H9 (cell line): ENCODE data around the gene SLC16A3. TPM values are rescaled to one million over a fixed set of nuclear protein-coding genes. Genes with fewer than 3 reads are reported as not detected.

ENCODE experiments used
- DNase-seq: peaks from one replicate; pipeline ENCODE4 v3.0.0-alpha.2; 2017
- H2AFZ ChIP-seq: one replicate; pipeline ENCODE4 v1.6.1; 2013; ENCODE audit warnings: mild to moderate bottlenecking, low read length, control low read depth, moderate library complexity
- H2AK5ac ChIP-seq: 2 replicates; pipeline ENCODE4 v1.6.1; 2013; ENCODE audit warnings: low read length, control low read depth, mixed read lengths; ENCODE audit not compliant: insufficient read length
- H2BK120ac ChIP-seq: one replicate; pipeline ENCODE4 v1.6.1; 2013; ENCODE audit warnings: low read depth, mild to moderate bottlenecking, low read length, control low read depth, inconsistent platforms; ENCODE audit not compliant: poor library complexity, severe bottlenecking
- H2BK12ac ChIP-seq: 2 replicates; pipeline ENCODE4 v1.6.1; 2013; ENCODE audit warnings: low read length, control low read depth, mixed read lengths, low read depth; ENCODE audit not compliant: insufficient read length
- H2BK15ac ChIP-seq: 2 replicates; pipeline ENCODE4 v1.6.1; 2013; ENCODE audit warnings: low read depth, low read length, control low read depth
- H2BK20ac ChIP-seq: one replicate; pipeline ENCODE4 v1.6.1; 2013; ENCODE audit warnings: low read depth, mild to moderate bottlenecking, low read length, control low read depth, inconsistent platforms; ENCODE audit not compliant: poor library complexity, severe bottlenecking
- H2BK5ac ChIP-seq: 2 replicates; pipeline ENCODE4 v1.6.1; 2013; ENCODE audit warnings: low read length, control low read depth, mixed read lengths; ENCODE audit not compliant: insufficient read length
- H3K14ac ChIP-seq: 2 replicates; pipeline ENCODE4 v1.6.1; 2013; ENCODE audit warnings: low read length, control low read depth; ENCODE audit not compliant: insufficient read depth
- H3K18ac ChIP-seq: 2 replicates; pipeline ENCODE4 v1.6.1; 2013; ENCODE audit warnings: low read depth, mild to moderate bottlenecking, mixed read lengths, low read length, control low read depth; ENCODE audit not compliant: insufficient read length
- H3K23ac ChIP-seq: 2 replicates; pipeline ENCODE4 v1.6.1; 2013; ENCODE audit warnings: low read length, control low read depth, mixed read lengths, low read depth; ENCODE audit not compliant: insufficient read length
- H3K23me2 ChIP-seq: 2 replicates; pipeline ENCODE4 v1.6.1; 2013; ENCODE audit warnings: low read depth, mild to moderate bottlenecking, mixed read lengths, low read length, control low read depth; ENCODE audit not compliant: insufficient read length, poor library complexity, severe bottlenecking
- H3K27ac ChIP-seq: 2 replicates; pipeline ENCODE4 v1.5.1; 2013; ENCODE audit warnings: low read length, control low read depth, mixed read lengths, low read depth; ENCODE audit not compliant: insufficient read length
- H3K27me3 ChIP-seq: 2 replicates; pipeline ENCODE4 v1.6.1; 2013; ENCODE audit warnings: low read length, control low read depth, inconsistent platforms; ENCODE audit not compliant: insufficient read depth
- H3K4ac ChIP-seq: 2 replicates; pipeline ENCODE4 v1.6.1; 2013; ENCODE audit warnings: low read depth, mild to moderate bottlenecking, control low read depth, inconsistent platforms, low read length, moderate library complexity
- H3K4me1 ChIP-seq: 2 replicates; pipeline ENCODE4 v1.6.1; 2013; ENCODE audit warnings: low read length, control low read depth, inconsistent platforms; ENCODE audit not compliant: insufficient read depth
- H3K4me2 ChIP-seq: 2 replicates; pipeline ENCODE4 v1.6.1; 2013; ENCODE audit warnings: low read length, control low read depth, mixed read lengths; ENCODE audit not compliant: insufficient read length, insufficient read depth
- H3K56ac ChIP-seq: 2 replicates; pipeline ENCODE4 v1.6.1; 2013; ENCODE audit warnings: low read depth, mild to moderate bottlenecking, mixed read lengths, low read length, control low read depth; ENCODE audit not compliant: insufficient read length
- H3K79me1 ChIP-seq: 2 replicates; pipeline ENCODE4 v1.6.1; 2013; ENCODE audit warnings: low read depth, mild to moderate bottlenecking, moderate library complexity, low read length, control low read depth, inconsistent platforms; ENCODE audit not compliant: insufficient read depth, poor library complexity, severe bottlenecking
- H3K79me2 ChIP-seq: 2 replicates; pipeline ENCODE4 v1.6.1; 2013; ENCODE audit warnings: low read length, control low read depth, inconsistent platforms; ENCODE audit not compliant: insufficient read depth
- H3K9ac ChIP-seq: 2 replicates; pipeline ENCODE4 v1.6.1; 2013; ENCODE audit warnings: low read length, control low read depth, mixed read lengths; ENCODE audit not compliant: insufficient read length; ENCODE audit errors: extremely low read depth
- H3K9me3 ChIP-seq: one replicate; pipeline ENCODE4 v1.6.1; 2013; ENCODE audit warnings: low read depth, low read length, inconsistent platforms; ENCODE audit not compliant: control insufficient read depth
- H3T11ph ChIP-seq: one replicate; pipeline ENCODE4 v1.6.1; 2013; ENCODE audit warnings: mild to moderate bottlenecking, low read length, control low read depth, inconsistent platforms
- H4K20me1 ChIP-seq: one replicate; pipeline ENCODE4 v1.6.1; 2013; ENCODE audit not compliant: control insufficient read depth, insufficient read length, insufficient read depth
- H4K5ac ChIP-seq: 2 replicates; pipeline ENCODE4 v1.6.1; 2013; ENCODE audit warnings: low read depth, mild to moderate bottlenecking, mixed read lengths, low read length, control low read depth; ENCODE audit not compliant: insufficient read length
- H4K8ac ChIP-seq: replicated peaks from 2 replicates; pipeline ENCODE4 v1.6.1; 2013; ENCODE audit warnings: low read length, control low read depth, mixed read lengths, low read depth; ENCODE audit not compliant: insufficient read length
- H4K91ac ChIP-seq: 2 replicates; pipeline ENCODE4 v1.6.1; 2013; ENCODE audit warnings: low read depth, mild to moderate bottlenecking, moderate library complexity, mixed read lengths, low read length, control low read depth; ENCODE audit not compliant: insufficient read length
- H3K27ac Mint-ChIP-seq, 3 experiments: 2 replicates in 2 of 3; 3 replicates in 1 of 3; pipeline ENCODE4 v1.8.0; 2020 to 2021; ENCODE audit warnings: mixed read lengths in 3 of 3, mild to moderate bottlenecking in 1 of 3, moderate library complexity in 1 of 3
- H3K27me3 Mint-ChIP-seq: 2 replicates; pipeline ENCODE4 v1.8.0; 2021; ENCODE audit warnings: low read depth, mild to moderate bottlenecking, moderate library complexity, mixed read lengths
- H3K36me3 Mint-ChIP-seq, 3 experiments: 2 replicates in 2 of 3; 3 replicates in 1 of 3; pipeline ENCODE4 v1.8.0; 2020 to 2021; ENCODE audit warnings: low read depth in 3 of 3, mixed read lengths in 3 of 3; ENCODE audit not compliant: insufficient read depth in 1 of 3
- H3K4me1 Mint-ChIP-seq, 2 experiments: 2 replicates each; pipeline ENCODE4 v1.8.0; 2020; ENCODE audit warnings: mixed read lengths in 2 of 2
- H3K4me3 Mint-ChIP-seq, 2 experiments: 2 replicates in 1 of 2; 3 replicates in 1 of 2; pipeline ENCODE4 v1.8.0; 2020 to 2021; ENCODE audit warnings: mild to moderate bottlenecking in 2 of 2, mixed read lengths in 2 of 2, moderate library complexity in 1 of 2
- H3K9me3 Mint-ChIP-seq, 2 experiments: 2 replicates in 1 of 2; 3 replicates in 1 of 2; pipeline ENCODE4 v1.8.0; 2020; ENCODE audit warnings: mild to moderate bottlenecking in 2 of 2, mixed read lengths in 2 of 2, moderate library complexity in 1 of 2
- CTCF ChIP-seq: fragments of 200-600 bp; sonication (generic); conservative IDR thresholded peaks from 3 replicates; pipeline ENCODE4 v1.8.0; 2021; ENCODE audit warnings: antibody characterized with exemption, mild to moderate bottlenecking
- WGBS: extraction: QIAGEN DNeasy Blood & Tissue Kit; methylation state at CpG from one replicate; pipeline ENCODE4 v1.1.7; 2013; ENCODE audit warnings: missing lambda C conversion rate, low lambda C conversion rate, mixed read lengths; ENCODE audit not compliant: insufficient read length; ENCODE audit errors: extremely low coverage; 5-methylcytosine and 5-hydroxymethylcytosine counted together
- total RNA-seq: library from RNA; stranded (reverse); gene quantifications from 2 replicates; pipeline ENCODE4 v1.2.1, GENCODE V29; 2021

The SLC16A3 gene
- total RNA-seq, 1 experiment from 2014 or later = 28.4 TPM

- Histone ChIP-seq H3K79me2 (no peaks in the 10 kb centered on the region), H2BK20ac (no peak overlapping the region), H3K9ac (no peak overlapping the region), H3K4ac (no peak overlapping the region), H3K23me2 (peaks cover 3% of the 10 kb centered on the region), H2AK5ac (no peak overlapping the region), H3K56ac (no peak overlapping the region), H4K5ac (no peak overlapping the region), H3K27ac (no peak overlapping the region), H3K4me2 (no peak overlapping the region), H2BK120ac (no peak overlapping the region), H2BK5ac (no peak overlapping the region), H2BK12ac (no peak overlapping the region), H3K27me3 (peaks cover 8% of the 10 kb centered on the region; the same call in 1 of the 2 replicates), H4K8ac (no peak overlapping the region), H3K18ac (no peak overlapping the region), H3T11ph (no peak overlapping the region), H3K23ac (no peak overlapping the region), H2AFZ (no peak overlapping the region), H3K79me1 (no peaks in the 10 kb centered on the region), H4K20me1 (peaks cover 2% of the 10 kb centered on the region), H3K14ac (no peak overlapping the region), H3K4me1 (no peaks in the 10 kb centered on the region), H2BK15ac (no peak overlapping the region), H4K91ac (no peak overlapping the region), H3K9me3 (no peaks in the 10 kb centered on the region)
- Mint-ChIP-seq H3K9me3 (0 out of 5 replicates have a peak, but pooled peaks cover 0 to 3% of the 10 kb centered on the region in 2 experiments), H3K36me3 (no peaks in the 10 kb centered on the region; a peak in 1 of 7 replicates), H3K4me1 (no peaks in the 10 kb centered on the region), H3K4me3 (no peak overlapping the region), H3K27ac (no peak overlapping the region), H3K27me3 (peaks cover 57% of the 10 kb centered on the region)
- TF ChIP-seq CTCF = no peak
- no peak for DNase-seq
- WGBS = no CpG with 5 or more reads among the region's 5 CpGs
These were observed 5.3 kb upstream of the SLC16A3 start for GRCh38 chr17:82223517-82223916.
